GM19239 (cell line): ENCODE data around the gene GNG7.
"Not testable (repeated sequence)": the region's sequence is repeated elsewhere in the genome, so short reads cannot be mapped to it uniquely, and the experiment has no call there.

Experiments used
- DNase-seq: peaks from one replicate; pipeline ENCODE4 v3.0.0; 2011; ENCODE audit warnings: low spot score; ENCODE audit not compliant: insufficient read length
- FAIRE-seq: peaks from 2 replicates; lab custom pipeline; 2011; peaks lifted over from hg19 to GRCh38; lab: Jason Lieb, UNC

Gene GNG7

DNA sequence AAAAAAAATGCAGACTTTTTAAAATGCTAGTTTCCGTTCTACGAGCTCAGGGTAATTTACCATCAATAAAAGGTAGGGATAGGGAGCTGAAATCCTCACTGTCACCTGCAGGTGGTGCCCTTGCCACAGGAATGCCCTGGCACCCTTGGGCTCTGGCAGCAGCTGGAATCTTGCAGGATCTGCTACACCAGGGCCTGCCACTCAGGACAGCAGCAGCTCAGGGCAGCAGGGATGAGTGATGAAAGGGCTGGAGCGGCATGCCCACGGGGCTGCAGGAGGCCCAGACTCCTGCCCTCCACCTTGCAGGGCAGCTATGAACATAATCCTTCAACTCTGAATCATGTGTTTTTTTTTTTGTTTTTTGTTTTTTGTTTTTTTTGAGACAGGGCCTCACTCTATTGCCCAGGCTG, 54.0 kb downstream of the GNG7 start:
- FAIRE-seq = peak; percentile 88
- DNase-seq = peak; percentile 71

GRCh38 chr19:2648099-2648498, 54.4 kb downstream of the GNG7 start:
- FAIRE-seq (no peak), DNase-seq (no peak)

DNA sequence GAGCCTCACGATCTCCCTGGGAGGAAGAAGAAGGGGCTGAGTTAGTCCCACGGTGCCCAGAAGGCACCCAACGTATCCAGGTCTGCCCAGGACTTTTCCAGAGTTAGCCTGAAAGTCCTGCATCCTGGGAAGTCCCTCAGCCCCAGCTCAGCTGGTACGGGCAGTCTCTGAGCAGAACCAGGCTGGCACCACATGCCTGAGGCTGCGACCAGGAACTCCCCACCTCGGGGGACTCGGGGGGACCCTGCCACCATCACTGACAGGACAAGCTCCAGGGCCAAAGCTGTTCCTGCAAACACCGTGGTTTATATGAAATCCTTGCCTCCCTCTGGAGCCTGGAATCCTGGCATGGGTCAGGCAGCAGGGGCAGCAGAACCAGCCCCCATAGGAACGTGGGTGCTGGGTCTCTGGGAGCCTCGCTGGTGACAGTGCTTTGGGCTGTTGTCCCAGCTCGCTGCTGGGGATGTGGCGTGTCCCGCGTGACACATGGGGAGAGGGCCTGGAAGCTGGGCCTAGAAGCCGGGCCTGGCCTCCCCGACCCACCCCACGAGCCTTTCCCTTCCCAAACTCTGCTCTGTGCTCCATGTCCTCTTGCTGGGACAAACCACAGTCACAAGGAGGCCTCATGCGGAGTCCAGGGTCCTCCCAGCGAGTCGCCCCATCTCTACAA, 55.5 kb downstream of the GNG7 start:
- FAIRE-seq (no peak), DNase-seq (no peak)

DNA sequence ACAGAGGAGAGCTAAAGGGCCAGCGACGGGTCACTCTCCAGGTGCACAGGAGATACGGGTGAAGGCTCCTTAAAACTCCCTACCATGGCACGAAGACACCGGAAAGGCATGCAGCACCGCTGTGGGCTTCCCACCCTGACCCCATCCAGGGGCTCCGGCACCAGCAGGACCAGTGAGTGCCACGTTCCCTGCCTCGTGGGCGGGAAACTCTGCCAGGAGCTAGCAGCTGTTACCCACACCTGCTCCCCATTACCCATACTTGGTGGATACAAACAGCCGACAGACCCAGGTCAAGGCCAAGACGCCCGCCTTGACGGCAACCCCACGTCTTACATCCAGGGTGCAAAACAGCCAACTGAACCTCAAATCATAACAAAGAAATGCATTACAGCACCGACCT, 56.7 kb downstream of the GNG7 start:
- DNase-seq (no peak), FAIRE-seq (no peak)

GRCh38 chr19:2643123-2643737, 59.3 kb downstream of the GNG7 start:
- FAIRE-seq, DNase-seq: not testable (repeated sequence)

- FAIRE-seq (no peak), DNase-seq (no peak)
These were observed 61.2 kb downstream of the GNG7 start for GRCh38 chr19:2641332-2641698.

DNA sequence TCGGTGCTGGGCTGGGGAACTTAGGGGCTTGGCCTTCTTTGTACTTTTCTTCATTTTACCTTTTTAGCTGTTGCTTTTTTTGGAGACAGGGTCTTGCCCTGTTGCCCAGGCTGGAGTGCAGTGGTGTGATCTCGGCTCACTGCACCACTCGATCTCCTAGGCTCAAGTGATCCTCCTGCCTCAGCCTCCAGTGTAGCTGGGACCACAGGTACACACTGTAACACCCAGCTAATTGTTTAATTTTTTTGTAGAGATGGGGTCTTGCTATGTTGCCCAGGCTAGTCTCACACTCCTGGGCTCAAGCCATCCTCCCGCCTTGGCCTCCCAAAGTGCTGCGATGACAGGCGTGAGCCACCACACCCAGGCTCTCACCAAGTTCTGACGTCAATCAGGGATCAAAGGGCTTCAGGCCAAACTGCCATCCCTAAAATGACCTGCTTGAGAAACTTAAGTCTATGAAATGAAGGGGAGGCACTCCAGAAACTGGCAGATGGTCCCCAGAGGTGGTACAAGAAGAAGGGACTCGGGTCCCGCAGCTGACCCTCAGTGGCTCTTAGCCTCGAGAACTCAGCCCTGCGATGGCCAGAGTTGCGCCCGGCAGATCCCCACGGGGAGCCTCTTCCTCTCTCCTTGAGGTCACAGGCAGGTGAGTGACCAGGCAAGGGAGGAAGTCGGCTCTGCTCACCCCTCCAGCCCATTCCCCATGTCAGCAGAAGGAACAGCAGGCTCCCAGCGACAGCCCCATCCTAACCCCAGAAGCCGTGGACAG, 61.7 kb downstream of the GNG7 start:
- FAIRE-seq (no peak), DNase-seq (no peak)

GRCh38 chr19:2639999-2640398, 62.5 kb downstream of the GNG7 start:
- FAIRE-seq (no peak), DNase-seq (no peak)

DNA sequence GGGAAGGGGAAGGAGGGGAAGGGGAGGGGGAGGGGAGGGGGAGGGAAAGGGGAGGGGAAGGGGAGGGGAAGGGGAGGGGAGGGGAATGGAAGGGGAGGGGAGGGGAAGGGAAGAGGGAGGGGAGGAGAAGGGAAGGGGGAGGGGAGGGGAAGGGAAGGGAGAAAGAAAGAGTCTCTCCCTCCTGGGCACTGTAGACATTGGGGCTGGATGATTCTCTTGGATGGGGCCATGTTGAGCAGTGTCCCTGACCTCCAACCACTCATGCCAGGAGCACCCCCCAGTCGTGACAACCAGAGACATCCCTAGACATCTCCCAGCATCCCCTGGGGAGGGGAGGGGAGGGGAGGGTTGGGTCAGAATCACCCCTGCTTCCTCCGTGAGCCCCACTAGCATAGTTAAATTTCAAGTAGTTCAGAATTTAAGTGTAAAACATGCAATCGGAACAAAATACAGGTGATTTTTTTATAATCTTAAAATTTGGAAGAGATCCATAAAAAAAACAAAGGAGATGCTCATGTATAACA, 64.0 kb downstream of the GNG7 start:
- FAIRE-seq (no peak), DNase-seq (no peak)

GRCh38 chr19:2636897-2637683, 65.4 kb downstream of the GNG7 start:
- peak; percentile 83 for DNase-seq
- FAIRE-seq = peak; percentile 91

- DNase-seq (no peak), FAIRE-seq (no peak)
These were observed 66.2 kb downstream of the GNG7 start for GRCh38 chr19:2636141-2636896.

DNA sequence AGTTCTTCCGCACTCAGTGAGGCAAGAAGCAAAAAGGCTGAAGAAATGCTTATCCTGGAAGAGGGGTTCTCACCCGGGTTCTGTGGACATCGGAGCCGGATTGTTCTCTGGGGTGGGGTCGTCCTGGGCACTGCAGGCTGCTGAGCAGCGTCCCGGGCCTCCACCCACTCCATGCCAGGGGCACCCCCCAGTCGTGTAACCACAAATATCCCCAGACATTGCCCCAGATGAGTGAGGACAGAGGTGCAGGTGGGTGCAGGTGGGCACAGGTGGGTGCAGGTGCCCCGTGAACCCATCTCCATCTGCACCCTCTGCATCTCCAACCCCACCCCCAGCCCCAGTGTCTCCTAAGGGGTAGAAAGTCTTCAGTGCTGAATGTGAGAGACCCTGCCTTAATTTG, 67.5 kb downstream of the GNG7 start:
- DNase-seq = no peak
- FAIRE-seq = no peak

GRCh38 chr19:2634228-2634951, 68.1 kb downstream of the GNG7 start:
- FAIRE-seq (no peak), DNase-seq (no peak)

DNA sequence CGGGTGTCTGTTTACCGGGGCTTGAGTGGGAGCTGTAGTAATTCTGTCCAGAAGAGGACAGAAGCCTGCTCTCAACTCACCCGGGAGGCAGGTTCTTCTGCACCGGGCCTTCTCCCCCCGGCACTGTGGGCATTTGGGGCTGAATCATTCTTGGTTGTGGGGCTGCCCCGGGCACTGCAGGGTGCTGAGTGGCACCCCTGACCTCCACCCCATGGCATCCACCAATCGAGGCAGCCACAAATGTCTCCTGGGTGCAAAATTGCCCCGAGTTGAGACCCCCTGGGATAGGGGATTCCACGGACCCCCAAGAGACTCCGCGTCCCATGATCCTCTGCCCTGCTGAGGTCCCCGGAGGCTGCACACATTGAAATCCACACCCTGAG, 68.8 kb downstream of the GNG7 start:
- peak; percentile 33 for FAIRE-seq
- DNase-seq = no peak

GRCh38 chr19:2631213-2631821, 71.2 kb downstream of the GNG7 start:
- FAIRE-seq = peak; percentile 79
- no peak for DNase-seq

GRCh38 chr19:2630352-2631001, 72.0 kb downstream of the GNG7 start:
- FAIRE-seq (no peak), DNase-seq (no peak)

DNA sequence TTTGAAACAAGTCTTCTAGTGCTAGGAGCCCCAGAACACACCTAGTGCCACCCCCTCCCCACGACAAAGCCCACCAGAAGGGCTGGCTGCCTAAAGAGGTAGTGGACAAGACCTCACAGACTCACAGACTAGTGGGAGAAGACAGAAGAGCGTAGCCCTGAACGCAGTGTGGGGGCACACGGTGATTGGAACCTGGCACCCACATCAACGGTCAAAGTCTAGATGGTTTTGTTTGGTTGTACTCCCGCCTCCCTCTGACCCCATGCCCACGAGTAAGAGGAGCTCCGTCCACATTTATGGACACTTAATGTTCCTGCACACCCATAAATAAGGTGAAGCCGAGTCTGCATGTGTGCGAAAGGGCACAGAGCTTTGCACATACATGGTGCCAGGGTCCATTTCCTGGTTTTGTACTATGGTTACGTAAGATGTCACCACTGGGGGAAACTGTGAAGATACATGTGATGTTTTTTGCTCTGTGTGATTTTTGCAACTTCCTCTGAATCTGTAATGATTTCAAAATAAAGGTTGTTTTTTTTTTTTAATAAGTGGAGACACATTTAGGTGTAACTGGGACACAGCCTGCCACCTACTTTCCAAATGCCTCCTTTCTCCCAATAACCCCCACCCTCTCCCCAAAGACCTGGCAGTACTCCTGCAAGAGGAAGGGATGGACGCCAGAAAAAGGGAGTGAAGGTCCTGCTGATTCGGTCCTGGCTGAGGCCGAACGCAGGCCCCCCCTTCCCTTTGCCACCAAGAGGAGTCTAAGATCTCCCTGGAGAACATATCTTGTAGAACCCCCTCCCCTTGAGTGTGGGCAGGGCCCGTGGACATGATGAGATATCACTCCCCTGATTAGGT, 72.8 kb downstream of the GNG7 start:
- no peak for FAIRE-seq
- no peak for DNase-seq
